GM19395 (cell line): ENCODE data around the gene KIAA0408.

Source experiments
- ATAC-seq: cut with Tn5 transposase; IDR thresholded peaks from one replicate; pipeline ENCODE4 v1.9.1; 2021; ENCODE audit warnings: mild to moderate bottlenecking, moderate library complexity; ENCODE audit not compliant: unreplicated experiment

The KIAA0408 gene

GRCh38 chr6:127459231-127459641, at the start of gene KIAA0408:
Gene KIAA0408 (minus strand): TSS chr6:127459389. CDS start chr6:127453981, 5,408 bp downstream.
- ATAC-seq = no peak

GRCh38 chr6:127506894-127507293, 47.7 kb upstream of the KIAA0408 start:
- ATAC-seq = no peak

- ATAC-seq = no peak
Observed at GRCh38 chr6:127503022-127503421, 43.8 kb upstream of the KIAA0408 start.

- no peak for ATAC-seq
Observed at GRCh38 chr6:127497410-127497809, 38.2 kb upstream of the KIAA0408 start.

- ATAC-seq = no peak
Observed at GRCh38 chr6:127496471-127496870, 37.3 kb upstream of the KIAA0408 start.

- ATAC-seq = no peak
Observed at GRCh38 chr6:127494240-127494767, 35.1 kb upstream of the KIAA0408 start.

- no peak for ATAC-seq
Observed at GRCh38 chr6:127489248-127489647, 30.1 kb upstream of the KIAA0408 start.

GRCh38 chr6:127486934-127487333, 27.7 kb upstream of the KIAA0408 start:
- ATAC-seq = no peak

- ATAC-seq = peak; percentile 100
Observed at GRCh38 chr6:127484212-127484863, 25.1 kb upstream of the KIAA0408 start.

GRCh38 chr6:127483399-127484055, 24.3 kb upstream of the KIAA0408 start:
- ATAC-seq = peak; percentile 32

GRCh38 chr6:127482325-127482724, 23.1 kb upstream of the KIAA0408 start:
- no peak for ATAC-seq

- ATAC-seq = no peak
Observed at GRCh38 chr6:127481628-127482027, 22.4 kb upstream of the KIAA0408 start.

- ATAC-seq = no peak
Observed at GRCh38 chr6:127481111-127481510, 21.9 kb upstream of the KIAA0408 start.

- no peak for ATAC-seq
Observed at GRCh38 chr6:127477658-127478057, 18.5 kb upstream of the KIAA0408 start.

- no peak for ATAC-seq
Observed at GRCh38 chr6:127475823-127476176, 16.6 kb upstream of the KIAA0408 start.

GRCh38 chr6:127475135-127475822, 16.1 kb upstream of the KIAA0408 start:
- ATAC-seq = no peak

GRCh38 chr6:127471379-127472255, 12.4 kb upstream of the KIAA0408 start:
- ATAC-seq = peak; percentile 64

GRCh38 chr6:127468936-127469335, 9.7 kb upstream of the KIAA0408 start:
- ATAC-seq = no peak

- no peak for ATAC-seq
Observed at GRCh38 chr6:127466416-127466815, 7.2 kb upstream of the KIAA0408 start.

GRCh38 chr6:127464881-127465459, 5.8 kb upstream of the KIAA0408 start:
- peak; percentile 91 for ATAC-seq
